Adrenal gland (tissue), 5 donors: Measurements from ENCODE around the gene ATXN7L1.

Source experiments
- CTCF ChIP-seq, 6 experiments: fragments of 450-650 bp in 4 of 6; fragments of 200-600 bp in 2 of 6; sonication (generic) in 1 of 6; IDR thresholded peaks; 1 replicate in 5 of 6; 2 replicates in 1 of 6; pipeline versions ENCODE4 v1.5.1 to v1.8.0; 2016 to 2021; ENCODE audit warnings: antibody characterized with exemption in 6 of 6, mild to moderate bottlenecking in 2 of 6, moderate library complexity in 1 of 6
- POLR2A ChIP-seq, 2 donors: fragments of 450-650 bp; IDR thresholded peaks; one replicate each; pipeline ENCODE4 v1.6.1; 2017; ENCODE audit warnings: antibody characterized with exemption in 2 of 2, mild to moderate bottlenecking in 2 of 2, moderate library complexity in 1 of 2
- donor health status: DM: no; HTN: no; CAD: no.

- peak; percentile 45 to 74 (median 68) for TF ChIP-seq CTCF (IDR thresholded peaks at IDR 0.05)
- TF ChIP-seq POLR2A (IDR thresholded peaks at IDR 0.05): no peak
Observed at GRCh38 chr7:105759670-105760550, 116.5 kb downstream of the ATXN7L1 start.
